ENCODE measurements around the gene CAMTA1.

The CAMTA1 gene

DNA sequence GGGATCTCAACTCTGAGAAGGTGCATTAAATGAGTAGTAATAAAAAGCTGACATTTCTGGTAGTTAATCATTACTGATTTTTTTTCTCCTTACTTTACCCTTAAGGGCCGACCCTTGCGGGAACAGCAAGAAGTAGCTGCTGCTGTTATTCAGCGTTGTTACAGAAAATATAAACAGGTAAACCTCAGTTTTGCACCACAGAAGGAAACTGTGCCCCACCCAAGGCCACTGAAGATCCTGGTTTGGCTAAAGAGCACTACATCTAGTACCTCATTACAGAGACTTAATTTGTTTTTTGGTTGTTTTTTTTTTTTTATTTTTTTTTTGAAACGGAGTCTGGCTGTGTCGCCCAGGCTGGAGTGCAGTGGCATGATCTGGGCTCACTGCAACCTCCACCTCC lies 962.4 kb downstream of the CAMTA1 start:
- H3K4me3 ChIP-seq (ENCODE audit: low read length), result no peak overlapping the region

DNA sequence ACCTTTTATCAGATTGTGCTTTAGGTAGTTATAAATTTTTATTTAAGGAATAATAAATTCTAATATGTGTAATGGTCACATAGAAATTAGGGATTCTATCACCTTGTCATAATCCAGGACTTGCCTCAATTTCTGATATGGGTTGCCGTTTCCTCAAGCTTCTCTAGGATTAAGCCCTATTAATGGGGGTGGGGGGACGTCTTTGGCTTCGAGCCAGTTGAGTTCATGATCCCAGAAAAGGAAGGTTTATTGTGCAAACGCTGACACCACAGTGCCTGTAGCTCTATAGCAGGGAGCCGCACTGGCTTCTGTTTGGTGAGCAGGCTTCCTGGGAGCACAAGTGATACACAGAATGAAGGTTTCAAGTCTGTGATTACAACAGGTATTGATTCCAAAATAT lies 963.9 kb downstream of the CAMTA1 start:
- no peak overlapping the region for H3K4me2 ChIP-seq (ENCODE audit: low read depth, low read length)
- no peaks in the 10 kb centered on the region for H3K79me2 ChIP-seq (ENCODE audit: low read length)
- no peak overlapping the region for H2AFZ ChIP-seq (ENCODE audit: low read length)
- H3K27ac ChIP-seq (ENCODE audit: low read length), result no peak overlapping the region
- TF ChIP-seq EZH2phosphoT487 (IDR thresholded peaks at IDR 0.05; ENCODE audit: low read length), result no peak
- TF ChIP-seq, protein P1, sequence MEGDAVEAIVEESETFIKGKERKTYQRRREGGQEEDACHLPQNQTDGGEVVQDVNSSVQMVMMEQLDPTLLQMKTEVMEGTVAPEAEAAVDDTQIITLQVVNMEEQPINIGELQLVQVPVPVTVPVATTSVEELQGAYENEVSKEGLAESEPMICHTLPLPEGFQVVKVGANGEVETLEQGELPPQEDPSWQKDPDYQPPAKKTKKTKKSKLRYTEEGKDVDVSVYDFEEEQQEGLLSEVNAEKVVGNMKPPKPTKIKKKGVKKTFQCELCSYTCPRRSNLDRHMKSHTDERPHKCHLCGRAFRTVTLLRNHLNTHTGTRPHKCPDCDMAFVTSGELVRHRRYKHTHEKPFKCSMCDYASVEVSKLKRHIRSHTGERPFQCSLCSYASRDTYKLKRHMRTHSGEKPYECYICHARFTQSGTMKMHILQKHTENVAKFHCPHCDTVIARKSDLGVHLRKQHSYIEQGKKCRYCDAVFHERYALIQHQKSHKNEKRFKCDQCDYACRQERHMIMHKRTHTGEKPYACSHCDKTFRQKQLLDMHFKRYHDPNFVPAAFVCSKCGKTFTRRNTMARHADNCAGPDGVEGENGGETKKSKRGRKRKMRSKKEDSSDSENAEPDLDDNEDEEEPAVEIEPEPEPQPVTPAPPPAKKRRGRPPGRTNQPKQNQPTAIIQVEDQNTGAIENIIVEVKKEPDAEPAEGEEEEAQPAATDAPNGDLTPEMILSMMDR (IDR thresholded peaks at IDR 0.05; ENCODE audit: low read length), result no peak
- no peak for TF ChIP-seq EZH2 (optimal IDR thresholded peaks at IDR 0.05; ENCODE audit: low read depth, low read length)
- no peak overlapping the region for H3K9ac ChIP-seq (ENCODE audit: low read length)
- no peaks in the 10 kb centered on the region for H3F3A ChIP-seq (ENCODE audit: insufficient read depth, low read length)
- no peaks in the 10 kb centered on the region for H3K9me3 ChIP-seq (replicated peaks; ENCODE audit: insufficient read depth, low read length)
- no peaks in the 10 kb centered on the region for H3K4me1 ChIP-seq (ENCODE audit: low read length)
- DNase-seq, result no peak
- H4K20me1 ChIP-seq (ENCODE audit: insufficient read depth, low read length), result no peaks in the 10 kb centered on the region
- no peak overlapping the region for H3K4me3 ChIP-seq (ENCODE audit: low read length)
- peaks cover 99% of the 10 kb centered on the region for H3K27me3 ChIP-seq (replicated peaks; ENCODE audit: insufficient read depth, low read length)
- H3K9me2 ChIP-seq (replicated peaks; ENCODE audit: insufficient read depth, low read length), result no peaks in the 10 kb centered on the region
- H3K36me3 ChIP-seq (replicated peaks; ENCODE audit: insufficient read depth, low read length), result no peaks in the 10 kb centered on the region

More for the DNA sequence above, 962.4 kb downstream of the CAMTA1 start:
- Histone ChIP-seq H3K27me3 (replicated peaks; ENCODE audit: insufficient read depth, low read length) (peaks cover 95% of the 10 kb centered on the region), H3F3A (ENCODE audit: insufficient read depth, low read length) (no peaks in the 10 kb centered on the region), H3K9me2 (replicated peaks; ENCODE audit: insufficient read depth, low read length) (no peaks in the 10 kb centered on the region), H3K36me3 (replicated peaks; ENCODE audit: insufficient read depth, low read length) (no peaks in the 10 kb centered on the region), H3K4me1 (ENCODE audit: low read length) (no peaks in the 10 kb centered on the region), H2AFZ (ENCODE audit: low read length) (no peak overlapping the region), H4K20me1 (ENCODE audit: insufficient read depth, low read length) (no peaks in the 10 kb centered on the region), H3K9me3 (replicated peaks; ENCODE audit: insufficient read depth, low read length) (no peaks in the 10 kb centered on the region), H3K9ac (ENCODE audit: low read length) (no peak overlapping the region), H3K79me2 (ENCODE audit: low read length) (no peaks in the 10 kb centered on the region), H3K4me2 (ENCODE audit: low read depth, low read length) (no peak overlapping the region), H3K27ac (ENCODE audit: low read length) (no peak overlapping the region)
- TF ChIP-seq EZH2phosphoT487 (IDR thresholded peaks at IDR 0.05; ENCODE audit: low read length), result no peak
- TF ChIP-seq, protein P1 (IDR thresholded peaks at IDR 0.05; ENCODE audit: low read length), result no peak
- TF ChIP-seq EZH2 (optimal IDR thresholded peaks at IDR 0.05; ENCODE audit: low read depth, low read length), result no peak
- DNase-seq, result no peak

GRCh38 chr1:7751174-7751573 lies 965.9 kb downstream of the CAMTA1 start:
- H3K4me2 ChIP-seq (ENCODE audit: low read depth, low read length), result no peak overlapping the region
- H3K27ac ChIP-seq (ENCODE audit: low read length), result no peak overlapping the region
- H3K9ac ChIP-seq (ENCODE audit: low read length), result no peak overlapping the region
- H3K4me3 ChIP-seq (ENCODE audit: low read length), result no peak overlapping the region
- H3K27me3 ChIP-seq (replicated peaks; ENCODE audit: insufficient read depth, low read length), result peaks cover 96% of the 10 kb centered on the region
- no peaks in the 10 kb centered on the region for H3K79me2 ChIP-seq (ENCODE audit: low read length)
- TF ChIP-seq EZH2phosphoT487 (IDR thresholded peaks at IDR 0.05; ENCODE audit: low read length), result no peak
- TF ChIP-seq, protein P1 (IDR thresholded peaks at IDR 0.05; ENCODE audit: low read length), result no peak
- TF ChIP-seq EZH2 (optimal IDR thresholded peaks at IDR 0.05; ENCODE audit: low read depth, low read length), result no peak
- H3K4me1 ChIP-seq (ENCODE audit: low read length), result no peaks in the 10 kb centered on the region
- H3K36me3 ChIP-seq (replicated peaks; ENCODE audit: insufficient read depth, low read length), result no peaks in the 10 kb centered on the region
- no peaks in the 10 kb centered on the region for H3F3A ChIP-seq (ENCODE audit: insufficient read depth, low read length)
- H4K20me1 ChIP-seq (ENCODE audit: insufficient read depth, low read length), result no peaks in the 10 kb centered on the region
- no peak for DNase-seq
- H3K9me2 ChIP-seq (replicated peaks; ENCODE audit: insufficient read depth, low read length), result no peaks in the 10 kb centered on the region
- no peaks in the 10 kb centered on the region for H3K9me3 ChIP-seq (replicated peaks; ENCODE audit: insufficient read depth, low read length)
- no peak overlapping the region for H2AFZ ChIP-seq (ENCODE audit: low read length)
